Endodermal cell (in vitro differentiated cells): ENCODE measurements around the gene BFSP2. TPM values are rescaled to one million over a fixed set of nuclear protein-coding genes. Genes with fewer than 3 reads are reported as not detected.

Source experiments
- DNase-seq: peaks from one replicate; pipeline ENCODE4 v3.0.0-alpha.2; 2017
- H3K27ac ChIP-seq: 2 replicates; pipeline ENCODE4 v1.5.1; 2013; ENCODE audit warnings: mild to moderate bottlenecking, low read depth, low read length, moderate library complexity
- H3K27me3 ChIP-seq: 2 replicates; pipeline ENCODE4 v1.6.1; 2013; ENCODE audit warnings: mild to moderate bottlenecking, low read length, moderate library complexity; ENCODE audit not compliant: insufficient read depth, control insufficient read depth, poor library complexity, severe bottlenecking
- H3K36me3 ChIP-seq: 2 replicates; pipeline ENCODE4 v1.7.0; 2013; ENCODE audit warnings: mild to moderate bottlenecking, low read length, moderate library complexity; ENCODE audit not compliant: control insufficient read depth, insufficient read depth
- H3K4me1 ChIP-seq: one replicate; pipeline ENCODE4 v1.7.0; 2013; ENCODE audit warnings: low read length; ENCODE audit not compliant: control insufficient read depth, insufficient read depth
- H3K4me3 ChIP-seq: 2 replicates; pipeline ENCODE4 v1.5.1; 2013; ENCODE audit warnings: mild to moderate bottlenecking, low read length, moderate library complexity
- H3K9ac ChIP-seq: 2 replicates; pipeline ENCODE4 v1.6.1; 2013; ENCODE audit warnings: mild to moderate bottlenecking, low read length, moderate library complexity; ENCODE audit not compliant: poor library complexity, severe bottlenecking; ENCODE audit errors: extremely low read depth
- H3K9me3 ChIP-seq: 2 replicates; pipeline ENCODE4 v1.6.1; 2013; ENCODE audit warnings: mild to moderate bottlenecking, low read length, moderate library complexity; ENCODE audit not compliant: control insufficient read depth
- H3K27ac Mint-ChIP-seq: 2 replicates; pipeline ENCODE4 v1.8.0; 2020; ENCODE audit warnings: mixed read lengths
- H3K27me3 Mint-ChIP-seq: 2 replicates; pipeline ENCODE4 v1.8.0; 2021; ENCODE audit warnings: mild to moderate bottlenecking, mixed read lengths; ENCODE audit not compliant: insufficient read depth
- H3K36me3 Mint-ChIP-seq: 2 replicates; pipeline ENCODE4 v1.8.0; 2020; ENCODE audit warnings: low read depth, mixed read lengths
- H3K4me1 Mint-ChIP-seq: 2 replicates; pipeline ENCODE4 v1.8.0; 2020; ENCODE audit warnings: mixed read lengths
- H3K4me3 Mint-ChIP-seq: 2 replicates; pipeline ENCODE4 v1.8.0; 2020; ENCODE audit warnings: mild to moderate bottlenecking, moderate library complexity, mixed read lengths
- H3K9me3 Mint-ChIP-seq: 2 replicates; pipeline ENCODE4 v1.8.0; 2020; ENCODE audit warnings: mild to moderate bottlenecking, mixed read lengths
- WGBS, 2 experiments: methylation state at CpG; one replicate each; pipeline versions ENCODE4 v1.1.5 to v1.1.7; 2013; ENCODE audit warnings: missing lambda C conversion rate in 2 of 2, mixed read lengths in 1 of 2; ENCODE audit not compliant: insufficient coverage in 1 of 2, insufficient read length in 1 of 2; 5-methylcytosine and 5-hydroxymethylcytosine counted together
- total RNA-seq, 2 donors: library from RNA; stranded (reverse); fragmentation: NEBNext Ultra II Directional in 1 of 2; extraction: Animal tissue kit (Norgen Biotek cat#: 25700) in 1 of 2; gene quantifications; 2 replicates in 1 of 2; 3 replicates in 1 of 2; pipeline ENCODE4 v1.2.1, GENCODE V29; 2021
- TF ChIP-seq, protein P1 (sequence below): fragments of 200-600 bp; sonication (generic); conservative IDR thresholded peaks from 2 replicates; pipeline ENCODE4 v1.5.0; 2021; ENCODE audit warnings: antibody characterized with exemption, mild to moderate bottlenecking

The BFSP2 gene
- total RNA-seq, 2 donors from 2014 or later: not detected

DNA sequence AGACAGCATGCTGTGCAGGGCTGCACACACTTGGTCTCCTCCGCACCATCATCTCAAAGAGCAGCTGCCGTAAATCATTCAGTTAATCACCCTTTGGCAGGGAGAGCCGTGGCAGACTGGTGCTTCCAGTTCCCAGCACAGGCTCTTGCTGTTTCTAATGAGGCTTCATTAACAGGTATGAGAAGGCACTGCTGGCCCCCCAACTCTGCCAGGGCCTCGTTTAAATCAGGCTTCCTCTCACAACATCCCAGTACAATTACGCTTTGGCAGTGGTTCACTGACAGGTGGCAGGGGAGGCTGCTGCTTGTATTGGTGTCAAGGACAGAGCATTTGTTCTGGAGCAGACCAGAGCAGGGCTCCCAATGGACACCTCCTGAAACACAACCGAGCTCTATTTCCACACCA, 77.1 kb downstream of the BFSP2 start:
- H3K9me3 Mint-ChIP-seq: no peaks in the 10 kb centered on the region
- no peaks in the 10 kb centered on the region for H3K9me3 ChIP-seq
- H3K27me3 Mint-ChIP-seq: peaks cover 5% of the 10 kb centered on the region
- no peaks in the 10 kb centered on the region for H3K27me3 ChIP-seq
- H3K36me3 ChIP-seq: no peaks in the 10 kb centered on the region
- peaks cover 42% of the 10 kb centered on the region for H3K4me1 Mint-ChIP-seq
- WGBS, 2 experiments: 75 to 88% methylated on average over 5 to 6 of the region's 6 CpGs
- H3K4me3 Mint-ChIP-seq: no peak overlapping the region
- TF ChIP-seq, protein P1, sequence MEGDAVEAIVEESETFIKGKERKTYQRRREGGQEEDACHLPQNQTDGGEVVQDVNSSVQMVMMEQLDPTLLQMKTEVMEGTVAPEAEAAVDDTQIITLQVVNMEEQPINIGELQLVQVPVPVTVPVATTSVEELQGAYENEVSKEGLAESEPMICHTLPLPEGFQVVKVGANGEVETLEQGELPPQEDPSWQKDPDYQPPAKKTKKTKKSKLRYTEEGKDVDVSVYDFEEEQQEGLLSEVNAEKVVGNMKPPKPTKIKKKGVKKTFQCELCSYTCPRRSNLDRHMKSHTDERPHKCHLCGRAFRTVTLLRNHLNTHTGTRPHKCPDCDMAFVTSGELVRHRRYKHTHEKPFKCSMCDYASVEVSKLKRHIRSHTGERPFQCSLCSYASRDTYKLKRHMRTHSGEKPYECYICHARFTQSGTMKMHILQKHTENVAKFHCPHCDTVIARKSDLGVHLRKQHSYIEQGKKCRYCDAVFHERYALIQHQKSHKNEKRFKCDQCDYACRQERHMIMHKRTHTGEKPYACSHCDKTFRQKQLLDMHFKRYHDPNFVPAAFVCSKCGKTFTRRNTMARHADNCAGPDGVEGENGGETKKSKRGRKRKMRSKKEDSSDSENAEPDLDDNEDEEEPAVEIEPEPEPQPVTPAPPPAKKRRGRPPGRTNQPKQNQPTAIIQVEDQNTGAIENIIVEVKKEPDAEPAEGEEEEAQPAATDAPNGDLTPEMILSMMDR: no peak
- peaks cover 4% of the 10 kb centered on the region for H3K4me1 ChIP-seq
- no peak overlapping the region for H3K4me3 ChIP-seq
- H3K36me3 Mint-ChIP-seq: no peaks in the 10 kb centered on the region
- no peak overlapping the region for H3K27ac Mint-ChIP-seq
- H3K9ac ChIP-seq: no peak overlapping the region
- H3K27ac ChIP-seq: no peak overlapping the region
- no peak for DNase-seq

DNA sequence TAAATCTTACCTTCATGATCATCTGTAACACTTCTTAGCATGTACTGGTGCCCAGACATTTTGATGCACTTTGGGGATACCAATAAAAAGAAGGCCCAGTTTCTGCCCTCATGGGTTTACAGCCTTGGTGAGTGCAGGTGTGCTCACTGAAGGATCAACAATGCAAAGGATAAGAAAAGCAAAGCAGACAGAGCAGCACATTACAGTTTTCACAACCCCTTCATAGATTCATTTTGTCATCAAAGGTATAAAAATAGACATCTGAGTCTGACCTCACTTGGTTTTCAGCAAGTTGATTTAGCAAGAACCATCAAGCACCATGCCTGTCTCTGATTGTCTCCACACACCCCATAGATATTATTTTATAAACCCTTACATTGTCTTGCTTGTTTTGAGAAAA, 77.6 kb downstream of the BFSP2 start:
- H3K27ac ChIP-seq: no peak overlapping the region
- Mint-ChIP-seq H3K27me3 (no peaks in the 10 kb centered on the region), H3K9me3 (no peaks in the 10 kb centered on the region), H3K36me3 (no peaks in the 10 kb centered on the region), H3K4me1 (peaks cover 37% of the 10 kb centered on the region), H3K4me3 (no peak overlapping the region), H3K27ac (no peak overlapping the region)
- DNase-seq: no peak
- H3K4me1 ChIP-seq: peaks cover 4% of the 10 kb centered on the region
- H3K9me3 ChIP-seq: no peaks in the 10 kb centered on the region
- no peak overlapping the region for H3K9ac ChIP-seq
- H3K36me3 ChIP-seq: no peaks in the 10 kb centered on the region
- no peaks in the 10 kb centered on the region for H3K27me3 ChIP-seq
- no peak overlapping the region for H3K4me3 ChIP-seq
- TF ChIP-seq, protein P1: no peak

DNA sequence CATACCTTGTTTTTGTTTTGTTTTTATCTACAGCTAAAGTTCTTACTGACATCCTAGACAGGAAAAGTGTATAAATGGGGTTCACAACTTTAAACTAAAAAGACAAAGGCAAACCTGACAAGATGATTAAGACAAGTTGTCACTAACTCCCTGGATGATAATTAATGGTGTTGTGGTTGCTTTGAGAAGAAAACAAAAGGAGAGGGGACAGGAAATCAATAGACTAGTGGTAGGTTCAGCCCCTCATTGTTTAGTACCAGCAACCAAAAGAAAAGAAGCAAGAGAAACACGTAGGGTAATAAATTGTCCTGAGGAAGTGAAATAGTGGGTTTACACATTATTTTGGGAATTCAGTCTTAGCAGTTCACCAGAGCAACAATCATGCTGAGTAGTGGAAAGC, 78.8 kb downstream of the BFSP2 start:
- H3K27me3 Mint-ChIP-seq: no peaks in the 10 kb centered on the region
- TF ChIP-seq, protein P1: no peak
- H3K4me1 ChIP-seq: peaks cover 4% of the 10 kb centered on the region
- no peak overlapping the region for H3K27ac Mint-ChIP-seq
- no peaks in the 10 kb centered on the region for H3K36me3 Mint-ChIP-seq
- no peak overlapping the region for H3K9ac ChIP-seq
- no peaks in the 10 kb centered on the region for H3K9me3 ChIP-seq
- DNase-seq: no peak
- H3K27ac ChIP-seq: no peak overlapping the region
- H3K36me3 ChIP-seq: no peaks in the 10 kb centered on the region
- WGBS, 2 experiments: 33% methylated on average over 1 of the region's 1 CpG; no CpG with 5 or more reads in 1 of the 2 experiments
- no peak overlapping the region for H3K4me3 Mint-ChIP-seq
- H3K27me3 ChIP-seq: no peaks in the 10 kb centered on the region
- peaks cover 5% of the 10 kb centered on the region for H3K9me3 Mint-ChIP-seq
- no peak overlapping the region for H3K4me3 ChIP-seq
- peaks cover 32% of the 10 kb centered on the region for H3K4me1 Mint-ChIP-seq
